GM19043 (cell line): Measurements from ENCODE around the gene INPP5K.

Source experiments
- ATAC-seq: cut with Tn5 transposase; IDR thresholded peaks from one replicate; pipeline ENCODE4 v1.9.1; 2021; ENCODE audit warnings: low read depth; ENCODE audit not compliant: unreplicated experiment

Gene INPP5K

DNA sequence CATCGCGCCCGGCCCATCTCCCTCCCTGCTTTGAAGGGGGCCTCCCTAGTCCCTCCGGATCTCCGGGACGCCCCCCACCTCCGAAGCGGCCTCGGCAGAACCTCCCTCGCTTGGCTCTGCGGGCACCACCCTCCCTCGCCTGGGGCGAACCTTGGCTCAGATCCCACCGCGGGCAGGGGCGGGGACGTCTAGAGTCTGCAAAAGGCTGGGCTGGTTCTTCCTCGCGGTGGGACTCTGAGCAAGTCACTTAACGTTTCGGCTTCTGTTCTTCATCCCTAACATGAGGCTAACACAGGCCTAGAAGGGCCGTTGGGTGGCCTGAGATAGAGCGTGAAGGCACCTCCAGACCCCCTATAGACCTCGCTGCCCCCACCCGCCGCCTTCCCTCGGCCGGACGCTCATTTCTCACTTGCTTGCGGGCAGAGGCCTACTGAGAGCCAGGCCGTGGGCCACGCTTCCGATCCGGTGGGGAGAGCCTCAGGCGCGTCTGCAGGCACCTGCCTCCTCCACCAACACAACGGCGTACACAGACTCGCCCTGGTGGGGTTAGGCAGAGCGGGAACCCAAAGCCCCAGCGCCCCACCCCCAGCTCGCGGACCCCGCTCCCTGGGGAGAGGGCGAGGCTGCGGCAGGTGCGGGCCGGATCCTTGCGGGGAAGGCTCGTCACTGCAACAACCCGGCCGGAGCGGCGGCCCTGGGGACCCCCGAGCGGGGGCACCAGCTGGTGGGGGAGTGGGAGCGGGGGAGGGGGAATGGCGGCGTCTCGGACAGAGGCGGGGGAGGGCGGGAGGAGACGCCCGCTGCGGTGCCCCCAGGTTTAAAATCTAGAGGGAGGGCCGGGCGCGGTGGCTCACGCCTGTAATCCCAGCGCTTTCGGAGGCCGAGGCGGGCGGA is 29.4 kb downstream of the INPP5K start:
- ATAC-seq: no peak

GRCh38 chr17:1485423-1486376 is 30.7 kb downstream of the INPP5K start:
- no peak for ATAC-seq

DNA sequence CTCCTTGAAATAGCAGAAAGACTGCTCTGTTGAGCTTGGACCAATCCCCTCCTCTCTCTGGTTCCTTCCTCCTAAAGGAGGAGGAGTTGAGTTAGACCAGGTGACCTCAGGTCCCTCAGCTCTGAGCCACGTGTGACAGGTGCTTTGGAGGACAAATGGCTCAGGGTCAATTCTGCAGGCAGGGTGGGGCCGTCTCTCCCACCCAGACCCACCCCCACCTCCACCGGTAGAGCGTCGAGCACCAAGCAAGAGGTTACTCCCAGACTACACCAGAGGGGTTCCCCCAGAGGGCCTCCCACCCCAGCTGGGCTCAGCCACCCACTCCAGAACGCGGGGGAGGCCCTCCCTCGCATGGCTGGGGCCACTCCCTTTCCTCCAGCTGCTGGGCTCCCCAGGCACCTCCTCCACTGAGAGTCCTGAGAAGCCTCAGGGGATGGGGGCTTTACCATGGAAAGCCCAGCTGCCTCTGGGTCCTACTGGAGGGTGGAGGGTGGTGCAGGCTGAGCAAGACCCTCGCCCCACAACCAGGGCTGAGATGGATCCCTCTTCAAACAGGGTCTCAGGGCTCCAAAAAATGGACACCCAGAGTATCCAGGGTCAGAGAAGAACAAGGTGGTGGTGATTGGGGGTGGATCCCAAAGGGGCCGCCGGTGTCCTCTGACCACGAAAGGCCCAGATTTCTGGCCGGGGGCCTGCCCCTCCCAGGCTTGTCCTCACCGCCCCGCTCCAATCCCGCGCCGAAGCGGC is 31.6 kb downstream of the INPP5K start:
- ATAC-seq: no peak

DNA sequence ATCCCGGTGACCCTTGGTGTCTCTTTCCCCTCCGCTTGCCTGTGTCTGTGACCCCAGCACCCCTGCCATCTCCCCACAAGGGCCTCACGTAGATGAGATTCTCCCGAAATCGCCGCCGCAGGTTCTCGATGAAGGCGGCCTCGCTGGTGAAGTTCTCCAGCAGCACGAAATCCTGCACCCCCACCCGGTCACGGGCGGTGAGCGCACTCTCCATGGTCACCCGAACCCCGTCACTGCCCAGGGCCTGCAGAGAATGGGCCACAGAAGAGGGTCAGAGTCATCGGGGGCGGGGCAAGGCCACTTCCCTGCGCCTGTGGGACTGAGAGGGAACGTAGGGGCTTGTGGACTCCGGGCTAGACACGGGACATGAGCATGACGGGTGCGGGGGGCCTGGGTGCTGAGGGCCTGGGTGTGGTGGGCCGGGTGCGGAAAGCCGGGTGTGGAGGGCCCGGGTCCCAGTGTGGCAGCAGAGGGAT is 32.3 kb downstream of the INPP5K start:
- ATAC-seq: no peak

- ATAC-seq: no peak
Observed at GRCh38 chr17:1482680-1483079, 33.7 kb downstream of the INPP5K start.

GRCh38 chr17:1481736-1482135 is 34.7 kb downstream of the INPP5K start:
- ATAC-seq: no peak

DNA sequence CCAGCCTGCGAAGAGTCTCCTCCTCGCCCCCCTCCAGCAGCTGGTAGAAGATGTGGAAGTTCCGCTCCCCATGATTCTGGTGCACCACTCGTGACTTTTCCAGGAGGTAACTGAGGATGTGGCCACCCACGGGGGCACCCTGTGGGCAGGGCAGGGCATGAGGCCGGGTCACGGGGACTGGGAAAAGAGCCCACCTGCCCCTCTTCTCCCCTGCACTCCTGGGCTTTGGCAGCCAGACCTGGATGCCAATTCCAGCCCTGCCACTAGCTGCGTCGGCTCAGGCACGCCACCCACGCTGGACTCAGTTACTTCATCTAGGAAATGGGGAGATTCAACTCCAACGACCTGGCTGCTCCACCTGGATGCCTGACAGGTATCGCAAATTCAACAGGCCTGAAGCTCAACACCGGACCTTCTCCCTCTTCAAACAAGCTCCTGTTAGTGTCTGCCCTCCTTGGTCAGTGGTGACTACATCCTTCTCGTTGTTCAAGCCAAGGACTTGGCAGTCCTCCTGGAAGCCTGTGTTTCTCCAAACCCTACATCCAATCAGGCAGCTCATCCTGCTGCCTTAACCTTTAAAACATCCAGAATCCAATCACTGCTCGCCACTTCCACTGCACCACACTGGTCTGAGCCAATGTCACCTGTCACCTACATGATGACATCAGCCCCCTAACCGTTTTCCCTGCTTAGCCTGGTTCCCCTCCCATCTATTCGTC is 35.5 kb downstream of the INPP5K start:
- no peak for ATAC-seq

DNA sequence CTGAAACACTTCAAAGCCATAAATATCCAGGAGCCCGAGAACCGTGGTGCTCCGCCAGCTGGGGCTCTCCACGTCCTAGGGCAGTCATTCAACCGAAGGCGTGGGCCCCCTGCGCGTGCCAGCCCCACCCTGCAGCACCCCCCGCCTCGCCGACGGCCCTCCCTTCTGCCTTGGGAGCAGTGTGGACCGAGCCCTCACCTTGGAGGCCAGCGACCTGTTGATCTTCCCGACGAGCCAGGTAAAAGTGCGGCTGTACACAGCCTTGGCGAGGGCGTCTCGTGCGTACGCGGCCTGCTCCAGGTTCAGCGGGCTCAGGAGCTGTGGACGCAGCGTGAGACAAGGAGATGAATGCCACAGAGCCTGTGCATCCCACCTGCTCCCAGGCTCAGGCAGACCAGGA is 38.0 kb downstream of the INPP5K start:
- ATAC-seq: no peak

- no peak for ATAC-seq
Observed at GRCh38 chr17:1475321-1475854, 41.0 kb downstream of the INPP5K start.

DNA sequence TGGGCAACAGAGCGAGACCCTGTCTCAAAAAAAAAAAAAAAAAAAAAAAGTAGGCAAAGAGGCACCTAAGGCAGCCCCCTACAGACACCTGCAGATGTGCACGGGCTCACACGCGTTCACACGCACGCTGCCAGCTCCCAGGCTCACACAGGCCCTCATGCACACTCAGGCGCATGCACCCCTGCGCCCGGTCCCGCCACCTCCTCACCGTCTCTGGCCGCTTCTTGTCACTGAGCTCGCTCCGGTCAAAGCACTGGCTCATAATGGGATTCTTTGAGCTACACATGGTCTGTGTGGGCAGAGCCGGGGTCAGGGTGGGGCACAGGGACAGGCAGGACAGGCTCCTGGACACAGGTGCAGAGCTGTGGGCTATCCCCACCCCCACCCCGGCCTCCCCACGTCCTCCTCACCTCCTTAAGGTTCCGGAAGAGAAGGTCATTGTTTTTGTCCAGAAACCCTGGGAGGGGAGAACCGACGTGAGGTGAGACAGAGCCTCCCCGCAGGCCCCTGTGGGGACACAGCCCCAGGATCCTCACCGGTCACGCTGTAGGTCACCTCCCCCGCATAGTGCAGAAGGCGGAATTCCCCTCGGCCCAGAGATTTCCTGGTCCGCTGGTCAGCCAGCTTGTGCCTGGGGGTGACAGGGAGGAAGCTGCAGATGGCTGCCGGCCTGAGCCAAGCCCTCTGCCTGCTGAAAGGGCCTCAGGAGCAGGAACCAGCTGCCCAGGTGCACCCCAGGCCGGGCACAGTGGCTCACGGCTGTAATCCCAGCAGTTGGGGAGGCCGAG is 41.8 kb downstream of the INPP5K start:
- no peak for ATAC-seq

DNA sequence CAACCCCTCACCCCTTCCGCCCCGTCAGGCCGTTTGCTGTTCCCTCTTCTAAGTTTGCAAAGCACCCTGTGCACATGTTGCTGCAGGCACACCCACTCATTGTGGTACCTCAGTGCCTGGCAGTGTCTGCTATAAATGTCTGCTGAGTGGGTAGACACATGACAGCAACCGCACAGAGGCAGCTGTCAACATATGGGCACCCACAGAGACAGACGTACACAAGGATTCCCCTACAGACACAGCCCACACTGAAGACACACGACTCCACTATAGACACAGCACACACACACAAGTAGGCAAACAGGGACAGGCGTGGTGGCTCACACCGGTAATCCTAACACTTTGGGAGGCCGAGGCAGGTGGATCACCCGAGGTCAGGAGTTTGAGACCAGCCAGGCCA is 42.6 kb downstream of the INPP5K start:
- ATAC-seq: no peak

GRCh38 chr17:1473170-1473569 is 43.2 kb downstream of the INPP5K start:
- no peak for ATAC-seq

DNA sequence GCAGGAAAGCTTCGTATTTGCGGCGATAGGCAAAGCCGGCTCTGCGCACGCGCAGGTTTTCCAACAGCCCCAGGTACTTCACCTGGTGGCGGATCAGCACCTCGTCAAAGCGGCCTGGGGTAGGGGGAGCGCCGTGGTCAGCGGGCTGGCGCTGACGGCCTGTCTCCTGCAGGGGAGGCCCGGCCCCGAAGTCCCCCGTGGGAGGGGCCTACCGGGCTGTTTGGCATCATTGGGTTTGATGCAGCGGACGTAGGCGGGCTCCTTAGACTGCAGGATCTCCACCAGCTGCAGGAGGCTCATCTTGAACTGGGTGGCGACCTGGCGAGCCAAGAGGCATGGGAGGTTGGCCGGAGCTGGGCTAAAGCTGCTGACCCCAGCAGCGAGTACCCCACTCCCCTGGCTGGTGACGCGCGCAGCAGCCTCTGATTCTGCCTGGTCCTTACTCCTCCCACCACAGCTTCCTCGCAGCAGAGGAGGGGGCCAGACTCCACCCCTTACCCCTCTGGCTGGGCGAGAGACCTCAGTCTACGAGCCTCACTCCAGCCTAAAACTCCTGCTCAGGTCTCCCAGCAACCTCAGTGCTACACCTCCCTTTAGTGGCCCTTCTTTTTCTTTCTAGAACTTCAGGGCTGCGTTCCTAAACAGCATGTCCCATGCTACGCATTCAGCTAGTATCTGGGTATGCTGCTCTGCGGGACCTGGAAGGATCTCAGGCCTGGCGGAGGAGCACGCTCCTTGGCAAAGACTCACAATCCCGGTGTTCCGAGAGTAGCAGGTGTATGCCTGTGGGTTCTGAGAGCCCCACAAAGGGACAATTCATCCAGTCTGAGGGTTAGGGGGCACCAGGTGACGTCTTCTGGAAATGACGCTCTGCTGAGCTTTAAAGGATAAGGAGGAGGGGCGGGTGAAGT is 44.2 kb downstream of the INPP5K start:
- ATAC-seq: no peak

DNA sequence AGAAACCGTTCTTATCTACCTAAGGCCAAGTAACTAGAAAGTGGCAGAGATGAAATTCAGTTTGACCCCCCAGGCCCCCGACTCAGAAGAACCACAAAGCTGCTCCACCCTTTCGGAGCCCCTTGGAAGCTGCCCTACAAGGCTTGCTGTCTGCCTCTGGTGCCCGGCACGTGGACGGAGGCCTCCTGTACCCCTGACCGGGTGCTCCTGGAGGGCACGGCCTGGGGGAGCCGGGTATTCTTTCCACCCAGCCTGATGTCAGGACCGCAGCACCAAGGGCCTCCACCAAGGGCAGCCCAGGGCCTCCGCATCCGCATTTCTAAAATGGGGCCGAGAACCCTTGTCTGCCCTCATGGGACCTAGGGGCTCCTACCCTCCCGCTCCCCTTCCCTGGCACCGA is 44.9 kb downstream of the INPP5K start:
- ATAC-seq: no peak

DNA sequence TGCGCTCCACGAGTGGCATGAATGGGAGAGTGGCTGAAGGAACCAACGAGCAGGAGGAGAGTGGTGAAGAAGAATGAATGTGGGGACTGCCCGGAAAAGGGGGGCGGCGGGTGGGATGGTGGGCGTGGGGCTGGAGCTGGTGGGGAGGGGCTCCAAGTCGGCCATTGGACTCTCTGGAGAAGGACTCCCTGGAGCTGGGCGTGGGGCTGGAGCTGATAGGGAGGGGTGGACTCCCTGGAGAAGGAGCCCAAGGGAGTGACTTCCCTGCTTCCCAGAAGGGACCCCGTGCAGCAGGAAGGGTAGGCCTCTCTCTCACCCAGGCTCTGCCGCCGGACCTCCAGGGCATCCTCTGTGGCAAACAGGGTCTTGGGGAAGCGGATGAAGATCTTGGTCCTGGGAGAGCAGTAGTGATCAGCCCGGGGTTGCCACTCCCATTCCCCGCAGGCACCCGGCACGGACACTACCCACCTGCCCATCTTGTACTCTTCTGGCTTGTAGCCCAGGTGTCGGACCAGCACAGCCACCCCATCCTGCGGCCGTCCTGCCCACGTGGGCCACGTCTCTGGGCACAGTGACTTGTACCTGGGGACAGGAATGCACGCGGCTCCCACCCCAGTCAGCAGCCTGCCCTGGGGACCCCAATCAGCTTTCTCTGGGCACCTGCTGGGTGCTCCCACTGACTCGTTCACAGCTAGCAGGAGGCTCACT is 45.5 kb downstream of the INPP5K start:
- no peak for ATAC-seq

- ATAC-seq: no peak
Observed at GRCh38 chr17:1470071-1470754, 46.2 kb downstream of the INPP5K start.
